HepG2 (cell line): ENCODE results near the gene SDC4.

Source experiments
- EZH2 ChIP-seq: conservative IDR thresholded peaks from 2 replicates; pipeline ENCODE4 v1.6.1; 2012; ENCODE audit warnings: mild to moderate bottlenecking, low read depth, low read length, moderate library complexity
- JUND ChIP-seq: sonication (generic); formaldehyde crosslinking; IDR thresholded peaks from 2 replicates; pipeline ENCODE4 v1.8.0; 2022; ENCODE audit warnings: mild to moderate bottlenecking, missing genetic modification reagents
- ZNF629 ChIP-seq: sonication (generic); formaldehyde crosslinking; conservative IDR thresholded peaks from 2 replicates; pipeline ENCODE4 v1.5.0; 2020; ENCODE audit warnings: missing genetic modification reagents

DNA sequence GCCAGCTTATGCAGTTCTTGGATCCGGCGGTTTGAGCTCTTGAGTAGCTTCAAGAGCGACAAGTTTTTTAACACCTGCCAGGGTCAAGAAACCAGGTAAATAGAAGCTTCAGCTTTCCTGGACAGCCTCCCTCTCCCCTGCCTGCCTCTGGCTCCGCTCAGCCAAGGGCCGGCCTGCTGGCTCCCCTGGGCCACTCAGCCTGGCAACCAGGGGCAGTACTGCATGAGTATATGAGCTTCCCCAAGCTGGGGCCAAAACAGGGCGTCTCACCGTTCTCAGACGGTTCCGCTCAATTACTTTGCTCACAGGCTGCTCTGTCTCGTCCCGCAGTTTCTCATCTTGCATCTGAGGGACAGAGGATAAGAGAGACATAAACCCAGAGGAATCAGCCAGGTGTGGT lies 29.0 kb upstream of the SDC4 start:
- TF ChIP-seq EZH2 (no peak), ZNF629 (CRISPR knock-in tag) (no peak), JUND (CRISPR knock-in tag) (no peak)
